HG02938 (cell line): ENCODE measurements around the gene PCNX2.
A peak's percentile ranks its signal among the peaks of the same experiment; 100 is the strongest.
"Not testable (repeated sequence)": the region's sequence is repeated elsewhere in the genome, so short reads cannot be mapped to it uniquely, and the experiment has no call there.

Source experiments
- ATAC-seq: cut with Tn5 transposase; IDR thresholded peaks from one replicate; pipeline ENCODE4 v1.9.1; 2021; ENCODE audit warnings: mild to moderate bottlenecking, moderate library complexity; ENCODE audit not compliant: unreplicated experiment

PCNX2 gene

DNA sequence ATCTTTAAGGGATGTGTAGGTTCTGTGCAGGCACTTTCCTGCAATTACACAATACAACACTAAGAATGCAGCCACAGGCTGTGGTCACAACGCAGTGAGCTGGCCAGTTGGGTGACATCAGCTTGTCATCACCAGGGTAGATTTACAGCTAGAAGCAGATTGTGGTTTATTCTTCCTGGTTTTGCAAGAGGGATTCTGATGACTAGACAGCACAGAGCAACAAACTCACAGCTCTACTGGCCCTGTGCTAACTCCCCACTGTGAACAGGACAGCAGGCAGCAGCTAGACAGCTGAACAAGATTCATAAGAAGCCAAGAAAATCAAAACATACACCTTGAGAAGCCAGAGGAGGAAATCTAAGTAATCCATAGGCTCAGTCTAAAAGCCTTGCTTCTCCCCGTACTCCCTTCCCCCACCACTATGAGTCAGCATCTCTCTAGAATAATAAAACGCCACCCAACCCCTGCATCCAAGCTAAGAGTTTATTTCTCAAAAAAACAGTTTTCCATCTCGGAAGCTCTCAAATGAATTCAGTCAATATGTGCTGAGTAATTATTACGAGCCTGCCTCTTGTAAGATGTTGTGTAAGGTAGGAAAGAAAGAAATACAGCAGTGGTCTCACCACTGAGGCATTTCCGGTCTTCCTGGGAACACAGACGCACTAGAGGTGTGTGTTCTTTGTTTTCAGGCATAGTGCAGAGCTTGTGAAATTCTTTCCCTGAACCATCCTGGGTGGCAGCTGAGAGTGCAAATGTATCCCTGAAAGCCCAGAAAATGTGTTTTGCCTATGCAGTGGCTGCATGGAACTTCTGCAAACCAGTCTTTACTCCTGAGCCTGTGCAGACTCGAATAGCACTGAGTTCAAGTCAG lies 182.3 kb downstream of the PCNX2 start:
- peak; percentile 70 for ATAC-seq

DNA sequence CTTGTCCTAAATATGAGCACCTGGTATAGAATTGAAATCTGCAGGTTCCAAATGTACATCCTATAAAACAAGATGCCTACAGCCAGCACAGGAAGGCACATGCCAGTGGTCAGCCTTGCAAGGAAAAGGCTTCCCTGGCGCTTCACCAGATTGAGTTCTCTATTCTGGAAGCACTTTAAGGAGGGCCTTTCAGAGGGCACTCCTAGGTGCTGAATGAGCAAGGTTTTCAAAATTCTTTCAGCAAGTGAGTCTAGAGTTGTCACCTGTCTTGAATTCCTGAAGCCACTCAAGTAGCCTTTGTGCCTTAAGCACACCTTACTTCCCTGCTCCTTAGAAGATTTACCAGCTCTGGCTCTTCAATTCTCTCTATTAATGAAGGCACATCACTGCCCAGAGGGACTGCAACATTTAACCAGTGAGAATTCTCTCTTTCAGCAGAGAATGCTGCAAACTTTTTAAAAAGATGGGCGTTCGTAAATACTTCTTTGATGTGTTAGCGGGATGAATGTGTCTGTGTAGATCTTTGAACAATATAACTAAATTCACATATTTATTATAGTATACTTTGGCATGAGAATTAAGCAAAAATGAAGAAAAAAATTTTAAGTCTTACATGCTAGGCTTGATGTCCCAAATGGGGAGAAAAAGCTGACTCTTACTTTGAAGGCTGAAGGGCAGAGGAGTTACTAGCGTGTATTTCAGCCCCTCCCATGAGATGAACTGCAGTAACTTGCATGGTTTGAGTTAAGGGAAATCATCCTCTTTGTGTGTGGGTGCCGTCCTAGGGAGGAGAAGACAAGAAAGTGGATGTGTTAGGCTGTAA lies 183.1 kb downstream of the PCNX2 start:
- ATAC-seq, result no peak

DNA sequence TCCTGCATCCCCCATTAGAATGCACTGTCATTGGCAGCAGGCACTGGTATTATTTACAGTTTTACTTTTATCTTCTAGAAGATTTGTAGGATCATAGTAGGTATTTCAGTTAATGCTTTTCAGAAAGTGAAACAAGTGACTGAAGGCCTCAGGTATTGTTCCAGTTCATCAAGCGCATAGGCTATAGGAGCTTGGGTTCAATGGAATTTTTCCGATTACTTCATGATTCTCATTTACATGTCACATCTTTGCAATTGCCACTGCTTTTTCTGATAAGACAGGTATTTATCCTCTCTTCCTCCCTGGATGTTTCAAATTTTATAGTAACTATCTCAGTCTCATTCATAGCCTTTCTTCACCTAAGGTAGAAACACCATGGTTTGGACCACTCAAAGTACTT lies 183.8 kb downstream of the PCNX2 start:
- no peak for ATAC-seq

DNA sequence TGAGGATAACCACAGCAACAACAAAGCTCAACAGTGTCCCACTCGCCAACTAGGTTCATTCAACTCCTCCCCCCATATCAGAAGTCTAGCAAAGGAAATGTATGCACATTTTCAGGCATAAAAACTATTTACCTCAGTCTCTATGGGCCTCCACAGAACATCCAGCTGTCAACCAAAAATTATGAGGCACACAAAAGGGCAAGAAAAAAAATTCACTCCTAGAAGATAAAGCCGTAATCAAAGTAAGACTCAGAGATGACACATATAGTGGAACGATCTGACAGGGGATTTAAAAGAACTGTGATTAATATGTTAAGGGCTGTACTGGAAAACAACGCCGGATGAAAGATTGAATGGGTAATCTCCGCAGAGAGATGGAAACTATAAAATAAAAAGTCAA lies 186.4 kb downstream of the PCNX2 start:
- no peak for ATAC-seq

DNA sequence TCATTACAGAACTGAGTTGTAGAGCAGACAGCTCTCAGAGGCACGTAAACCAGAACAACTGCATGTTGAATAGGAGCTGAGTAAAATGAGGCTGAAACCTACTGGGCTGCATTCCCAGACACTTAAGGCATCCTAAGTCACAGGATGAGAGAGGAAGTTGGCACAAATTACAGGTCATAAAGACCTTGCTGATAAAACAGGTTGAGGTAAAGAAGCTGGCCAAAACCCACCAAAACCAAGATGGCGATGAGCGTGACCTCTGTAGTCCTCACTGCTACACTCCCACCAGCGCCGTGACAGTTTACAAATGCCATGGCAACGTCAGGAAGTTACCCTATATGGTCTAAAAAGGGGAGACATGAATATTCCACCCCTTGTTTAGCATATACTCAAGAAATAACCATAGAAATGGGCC lies 187.8 kb downstream of the PCNX2 start:
- ATAC-seq, result not testable (repeated sequence)

DNA sequence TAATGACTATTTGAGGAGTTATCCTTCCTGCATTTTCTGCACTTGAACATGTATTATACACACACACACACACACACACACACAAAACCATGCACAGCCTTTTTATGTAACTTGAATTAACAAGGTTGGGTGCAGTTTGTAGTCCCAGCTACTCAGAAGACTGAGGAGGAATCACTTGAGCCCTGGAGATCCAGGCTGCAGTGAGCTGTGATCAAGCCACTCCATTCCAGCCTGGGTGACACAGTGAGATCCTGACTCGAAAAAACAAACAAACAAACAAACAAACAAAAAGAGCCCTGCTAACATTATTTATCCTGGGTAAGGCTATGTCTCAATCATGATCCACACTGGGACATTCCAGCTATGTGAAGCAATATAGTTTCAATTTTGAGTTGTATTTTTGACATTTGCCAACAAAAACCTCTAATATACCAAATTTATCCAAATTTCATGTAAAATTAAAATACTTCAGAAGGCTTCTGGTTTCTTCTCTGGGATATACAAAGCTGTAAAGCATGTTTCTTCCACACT lies 188.3 kb downstream of the PCNX2 start:
- ATAC-seq, result no peak

DNA sequence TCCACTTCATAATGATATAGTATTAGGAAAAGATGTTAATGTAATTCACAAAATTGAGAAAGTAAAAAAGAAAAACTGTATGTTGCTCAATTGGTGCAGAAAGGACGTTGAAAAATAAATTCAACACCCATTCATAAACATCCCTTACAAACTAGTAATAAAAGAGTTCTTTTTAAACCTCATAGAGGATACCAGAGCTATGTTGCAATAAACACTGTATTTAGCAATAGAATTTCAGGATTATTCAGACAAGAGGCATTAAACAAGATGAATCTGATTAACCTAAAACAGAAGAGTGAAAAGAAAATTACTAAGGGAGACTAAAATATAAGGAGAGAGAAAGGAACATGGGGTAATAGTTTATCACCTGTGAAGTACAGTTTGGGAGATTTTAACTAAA lies 190.3 kb downstream of the PCNX2 start:
- no peak for ATAC-seq

DNA sequence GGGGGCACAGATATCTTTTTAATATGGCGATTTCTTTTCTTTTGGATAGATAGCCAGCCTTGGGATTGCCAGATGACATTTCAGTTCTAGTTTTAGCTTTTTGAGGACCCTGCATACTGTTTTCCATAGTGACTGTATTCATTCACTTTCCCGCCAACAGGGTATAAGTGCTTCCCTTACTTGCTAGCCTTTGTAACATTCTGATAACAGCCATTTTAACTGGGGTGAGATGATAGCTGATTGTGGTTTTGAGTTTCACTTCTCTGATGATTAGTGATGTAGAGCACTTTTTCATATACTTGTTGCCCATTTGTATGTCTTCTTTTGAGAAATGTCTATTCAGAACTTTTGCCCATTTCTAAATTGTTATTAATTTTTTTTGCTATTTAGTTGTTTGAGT lies 193.2 kb downstream of the PCNX2 start:
- ATAC-seq, result no peak

DNA sequence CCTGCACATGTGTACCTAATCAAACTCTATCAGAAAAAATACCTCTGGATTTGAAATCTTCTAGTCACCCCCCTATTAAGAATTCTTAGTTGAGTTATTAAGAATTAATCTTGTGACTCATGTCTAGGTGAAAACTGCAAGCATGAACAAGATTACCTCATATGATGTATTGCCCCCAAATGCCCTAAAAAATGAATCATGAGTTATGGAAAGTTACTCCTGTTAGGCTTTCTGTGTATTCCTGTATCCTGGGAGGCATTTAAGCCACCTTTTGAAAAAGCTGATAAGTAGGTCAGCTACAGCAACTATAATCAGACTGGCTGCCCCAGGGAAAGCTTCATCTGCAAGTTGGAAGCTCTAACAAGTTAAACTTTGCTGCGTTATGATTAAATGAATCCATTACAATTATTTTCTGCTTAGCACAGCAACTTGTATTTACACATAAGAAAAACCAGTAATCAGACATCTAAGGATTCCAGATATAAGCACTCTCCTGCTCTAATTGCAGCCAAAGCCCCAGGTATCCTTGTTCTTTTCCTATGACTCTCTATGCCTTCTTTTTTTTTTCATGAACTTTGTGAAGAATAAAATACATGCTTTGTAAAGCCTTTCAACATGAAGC lies 197.5 kb downstream of the PCNX2 start:
- ATAC-seq, result no peak

DNA sequence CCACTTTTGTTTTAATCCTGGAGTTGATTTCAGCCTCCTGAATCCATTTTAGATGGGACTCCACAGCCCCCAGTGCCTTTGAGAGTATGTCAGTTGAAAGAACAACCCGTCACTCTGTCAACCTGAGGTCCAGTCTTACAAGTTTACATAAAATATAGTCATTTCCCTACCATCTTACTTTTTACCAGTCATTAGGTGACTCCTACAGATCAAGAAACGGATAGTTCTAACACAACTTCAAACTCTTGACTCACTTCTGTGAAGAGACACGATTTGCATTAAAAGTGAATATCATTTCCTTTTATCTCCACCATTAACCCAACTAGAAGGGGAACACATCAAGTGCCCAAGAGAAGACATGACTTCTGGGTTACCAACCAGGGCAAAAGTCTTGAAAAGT lies 198.0 kb downstream of the PCNX2 start:
- ATAC-seq, result no peak

DNA sequence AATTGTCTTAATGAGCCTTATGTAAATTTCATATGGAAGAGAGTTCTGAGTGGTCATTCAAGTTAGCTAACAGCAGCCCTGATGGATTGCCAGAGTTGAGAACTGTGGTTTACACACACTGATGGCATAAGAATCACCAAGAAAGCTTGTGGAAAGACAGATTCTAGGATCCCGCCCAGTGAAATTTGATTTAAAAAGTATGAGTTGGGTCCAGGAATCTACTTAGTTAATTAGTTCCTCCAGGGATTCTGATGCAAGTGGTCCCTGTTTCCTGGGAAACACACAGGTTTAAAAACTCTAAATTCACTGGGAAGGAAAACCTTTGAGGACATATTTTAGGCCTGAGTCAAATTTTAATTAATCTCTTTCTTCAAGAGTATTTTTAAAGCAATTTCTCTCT lies 200.8 kb downstream of the PCNX2 start:
- ATAC-seq, result no peak

DNA sequence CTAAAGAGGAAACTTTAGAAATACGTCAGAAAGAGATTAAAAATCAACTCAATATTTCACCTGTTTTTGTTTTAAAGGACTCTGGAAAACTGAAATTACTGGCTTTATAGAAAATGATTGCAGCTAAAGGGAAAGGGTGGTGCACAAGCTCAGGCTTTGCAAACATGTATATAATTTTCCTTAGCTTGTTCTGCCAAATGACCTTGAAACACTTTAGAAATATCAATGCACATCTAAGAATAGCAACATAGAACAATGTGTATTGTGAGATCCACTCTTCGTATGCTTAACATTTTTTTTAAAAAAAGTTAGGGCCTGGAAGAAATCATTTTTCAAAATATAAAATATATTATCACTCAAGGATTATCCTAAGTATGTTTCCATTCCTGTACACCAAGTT lies 201.3 kb downstream of the PCNX2 start:
- ATAC-seq, result no peak

DNA sequence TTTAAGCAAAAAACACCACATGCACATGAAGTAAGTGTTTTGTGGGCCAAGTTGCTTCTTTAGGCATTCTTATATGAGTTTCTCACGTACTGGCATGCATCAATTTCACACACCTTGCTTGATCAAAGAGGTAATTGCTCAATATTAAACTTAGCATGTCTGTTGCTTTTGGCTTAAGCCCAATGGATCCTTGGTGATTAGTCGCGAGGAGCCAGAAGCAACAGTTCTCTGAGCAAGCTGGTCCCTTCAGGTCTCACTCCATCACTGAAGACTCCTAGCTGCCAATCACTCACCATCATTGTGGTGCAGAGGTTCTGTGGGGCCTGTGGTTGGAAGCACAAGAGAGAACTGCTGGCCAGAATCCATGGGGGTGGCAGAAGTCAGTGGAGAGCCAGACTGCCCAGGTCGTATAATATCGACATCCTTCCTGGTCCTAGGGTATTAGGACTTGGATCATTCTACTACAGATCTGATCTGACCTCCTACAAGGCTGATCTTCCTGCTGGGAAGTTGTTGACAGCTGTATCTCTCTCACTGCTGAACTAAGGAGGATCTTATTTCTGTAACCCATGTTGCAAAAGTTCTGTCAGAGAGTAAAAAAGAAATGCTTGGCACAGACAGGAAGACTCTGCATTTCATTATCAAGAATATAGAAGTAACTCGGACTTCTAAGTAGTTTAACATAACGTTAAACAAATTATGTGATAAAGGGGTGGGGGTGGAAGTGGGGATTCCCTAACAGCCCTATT lies 204.6 kb downstream of the PCNX2 start:
- no peak for ATAC-seq

DNA sequence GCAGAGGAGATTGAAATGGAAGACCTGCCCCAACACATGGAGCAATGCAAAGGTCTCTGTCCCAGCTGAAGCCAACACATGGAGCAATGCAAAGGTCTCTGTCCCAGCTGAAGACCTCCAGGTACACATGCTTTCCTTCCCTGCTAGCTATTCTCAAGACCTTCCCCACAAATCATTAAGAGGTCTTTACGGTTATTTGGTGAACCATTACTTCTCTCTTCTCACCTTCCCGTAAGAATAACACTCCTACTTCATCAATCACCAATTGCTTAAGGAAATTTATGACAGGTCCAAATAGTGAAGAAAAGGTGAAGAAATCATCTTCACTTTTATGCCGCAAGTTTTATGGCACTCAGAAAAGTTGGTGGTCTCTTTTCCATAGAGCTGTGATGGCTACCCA lies 206.3 kb downstream of the PCNX2 start:
- ATAC-seq, result no peak

DNA sequence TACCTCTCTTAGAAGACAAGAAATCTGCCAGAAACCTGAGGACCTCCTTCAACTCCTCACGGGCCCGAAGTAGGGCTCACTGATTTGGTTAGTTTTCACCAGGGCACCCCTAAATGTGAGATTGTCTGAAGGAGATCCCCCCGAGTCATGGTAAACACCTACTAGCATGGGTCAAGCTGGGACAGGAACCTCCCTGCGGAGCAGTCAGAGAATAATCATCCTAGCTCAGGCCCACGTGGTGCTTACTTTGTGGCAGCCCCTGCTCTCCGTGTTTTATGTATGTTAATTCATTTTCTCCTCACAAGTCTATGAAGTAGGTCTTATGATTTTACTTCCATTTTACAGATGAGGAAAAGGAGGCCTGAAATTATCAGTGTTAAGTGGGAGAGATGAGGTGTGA lies 206.9 kb downstream of the PCNX2 start:
- ATAC-seq, result no peak

DNA sequence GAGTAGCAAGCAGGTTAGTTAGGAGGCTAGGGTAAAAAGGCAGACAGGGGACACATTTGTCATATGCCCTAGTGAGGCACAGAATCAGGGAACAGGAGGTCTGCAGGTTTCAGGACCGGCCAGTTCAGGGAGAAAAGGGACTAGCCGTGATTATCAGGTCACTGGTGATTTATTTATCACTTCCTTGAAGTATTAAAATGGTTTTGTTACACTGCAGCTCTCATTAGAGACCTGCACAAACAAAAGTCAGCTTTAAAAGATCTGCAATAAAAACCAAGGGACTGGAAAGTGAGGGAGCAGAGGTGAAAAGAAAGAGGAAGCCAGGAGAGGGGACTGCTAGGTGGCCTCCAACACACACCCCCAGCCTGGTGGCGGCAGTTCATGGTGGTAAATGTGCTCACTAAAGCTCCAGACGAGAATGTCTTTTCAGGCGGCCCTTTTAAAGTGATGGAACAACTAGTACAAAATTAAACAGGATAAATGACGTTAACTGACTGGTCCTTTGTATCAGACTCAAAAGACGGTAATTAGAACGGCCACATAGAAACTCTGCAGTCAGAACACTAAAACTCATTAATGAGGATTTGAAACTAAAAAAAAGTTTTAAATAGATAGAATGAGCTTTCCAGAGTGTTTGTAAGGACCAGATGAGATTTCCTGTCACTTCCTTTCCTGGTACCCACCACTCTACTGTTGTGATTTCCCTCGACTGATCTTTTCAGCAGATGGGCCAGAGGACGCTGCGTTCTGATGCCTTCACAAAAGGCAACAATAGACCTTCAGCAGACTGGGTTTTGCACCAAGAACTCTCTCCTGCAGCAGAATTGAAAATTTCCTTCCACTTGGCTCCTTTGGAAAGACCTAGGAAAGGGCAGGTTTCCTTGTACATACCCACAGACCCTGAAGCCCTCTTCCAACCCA lies 208.3 kb downstream of the PCNX2 start:
- no peak for ATAC-seq

DNA sequence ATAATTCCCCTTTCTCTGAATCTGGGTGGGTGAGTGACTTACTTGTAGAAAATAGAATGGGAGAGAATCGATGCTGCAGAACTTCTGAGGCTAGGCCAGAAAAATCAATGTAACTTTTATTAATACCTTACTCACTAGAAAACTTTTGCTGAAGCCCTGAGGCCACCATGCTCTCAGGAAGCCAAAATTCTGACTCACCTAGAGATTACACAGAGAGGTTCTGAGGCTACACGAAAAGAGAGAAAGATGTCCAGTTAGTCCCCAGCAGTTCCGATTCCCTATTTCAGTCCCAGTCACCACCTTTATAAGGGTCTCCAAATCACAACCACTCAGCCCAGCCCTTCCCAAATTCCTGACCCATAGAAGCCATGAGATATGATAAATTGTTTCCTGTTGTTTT lies 210.0 kb downstream of the PCNX2 start:
- ATAC-seq, result no peak

DNA sequence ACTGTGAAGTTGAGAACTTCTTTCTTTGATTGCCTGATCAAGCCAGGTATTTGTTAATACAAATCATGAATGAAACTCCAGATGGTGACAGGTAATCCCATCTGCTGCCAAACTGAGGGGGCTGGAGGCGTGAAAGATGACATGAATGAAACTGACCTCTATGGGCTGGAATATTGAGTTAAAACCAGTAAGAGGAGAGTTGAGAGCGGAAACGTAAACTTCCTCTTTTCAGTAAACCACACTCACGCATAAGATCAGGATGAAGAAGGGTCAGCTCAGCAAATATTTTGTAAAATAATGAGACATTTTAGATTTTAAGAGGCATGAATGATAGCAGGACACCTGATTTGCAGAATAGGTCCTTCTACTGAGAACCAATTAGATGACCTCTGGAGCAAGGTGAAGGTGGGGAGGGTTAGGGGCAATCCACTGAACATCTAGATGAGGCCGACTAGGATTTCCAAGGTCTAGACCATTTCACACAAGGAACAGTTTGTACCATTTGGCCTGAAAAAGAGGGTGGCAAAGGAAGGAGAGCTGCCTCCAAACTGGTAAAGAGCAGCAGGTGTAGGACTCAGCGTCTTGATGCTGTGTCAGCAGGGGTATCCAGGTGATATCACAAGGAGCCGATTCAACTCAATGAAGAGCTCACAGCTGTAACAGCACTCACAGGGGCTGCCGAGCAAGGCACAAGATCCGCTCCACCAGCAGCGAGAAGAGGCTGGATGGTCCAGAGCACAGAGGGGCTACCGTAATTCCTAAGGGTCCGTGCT lies 212.6 kb downstream of the PCNX2 start:
- ATAC-seq, result peak; percentile 82

DNA sequence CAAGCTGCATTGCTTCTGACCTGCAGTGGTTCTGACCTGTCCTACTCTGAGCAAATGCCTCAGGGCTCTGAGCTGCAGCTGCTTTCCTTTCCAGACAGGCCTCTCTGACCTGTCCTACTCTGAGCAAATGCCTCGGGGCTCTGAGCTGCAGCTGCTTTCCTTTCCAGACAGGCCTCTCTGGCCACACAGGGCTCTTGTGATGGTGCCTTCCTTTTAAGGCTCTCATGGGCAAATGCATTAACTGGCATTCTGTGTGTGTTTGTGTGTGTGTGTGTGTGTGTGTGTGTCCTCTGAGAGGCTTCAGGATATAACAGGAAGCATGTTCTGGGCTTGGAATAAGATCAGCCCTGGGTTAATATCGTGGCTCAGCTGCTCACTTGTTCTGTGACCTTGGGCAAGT lies 213.8 kb downstream of the PCNX2 start:
- no peak for ATAC-seq
